MCF 10A (cell line): Measurements from ENCODE around the gene HS6ST3. TPM values are rescaled to one million over a fixed set of nuclear protein-coding genes. Genes with fewer than 3 reads are reported as not detected.

ENCODE experiments used
- BruUV-seq: library from RNA; stranded (reverse); fragments of 400-500 nt; replicated peaks from 2 replicates; lab custom pipeline; 2021; lab: Mats Ljungman, UMichigan
- CTCF ChIA-PET: fragments of 300-600 bp; sonication (Branson Sonifier 250); formaldehyde crosslinking; extraction: SDS; loops from one replicate; lab custom pipeline; 2021; ENCODE audit warnings: antibody characterized with exemption, inconsistent platforms; lab: Yijun Ruan, JAX
- POLR2A ChIA-PET: fragments of 300-600, 350-650 bp; sonication (Branson Sonifier 250); formaldehyde crosslinking; extraction: SDS; loops from one replicate; lab custom pipeline; 2020; ENCODE audit warnings: antibody characterized with exemption, inconsistent platforms; lab: Yijun Ruan, JAX
- DNase-seq: peaks from one replicate; pipeline ENCODE4 v3.0.0-alpha.2; 2018; ENCODE audit not compliant: unreplicated experiment
- H3K27ac Mint-ChIP-seq: one replicate; pipeline ENCODE4 v1.8.0; 2022; ENCODE audit warnings: mild to moderate bottlenecking, low read depth, mixed read lengths; ENCODE audit not compliant: unreplicated experiment
- H3K27me3 Mint-ChIP-seq: one replicate; pipeline ENCODE4 v1.8.0; 2022; ENCODE audit warnings: mixed read lengths; ENCODE audit not compliant: insufficient read depth, unreplicated experiment
- H3K36me3 Mint-ChIP-seq: one replicate; pipeline ENCODE4 v1.8.0; 2022; ENCODE audit warnings: mild to moderate bottlenecking, moderate library complexity, mixed read lengths; ENCODE audit not compliant: insufficient read depth, unreplicated experiment
- H3K4me1 Mint-ChIP-seq: one replicate; pipeline ENCODE4 v1.8.0; 2022; ENCODE audit warnings: mixed read lengths; ENCODE audit not compliant: insufficient read depth, unreplicated experiment
- H3K4me3 Mint-ChIP-seq: one replicate; pipeline ENCODE4 v1.8.0; 2022; ENCODE audit warnings: mild to moderate bottlenecking, moderate library complexity, mixed read lengths; ENCODE audit not compliant: unreplicated experiment
- H3K9me3 Mint-ChIP-seq: one replicate; pipeline ENCODE4 v1.8.0; 2022; ENCODE audit warnings: mixed read lengths; ENCODE audit not compliant: unreplicated experiment
- CTCF ChIP-seq: fragments of 200-600 bp; IDR thresholded peaks from one replicate; pipeline ENCODE4 v1.8.0; 2022; ENCODE audit warnings: antibody characterized with exemption, mild to moderate bottlenecking; ENCODE audit not compliant: unreplicated experiment
- intact Hi-C: fragments of 100-400 bp; cut with micrococcal nuclease; formaldehyde crosslinking; loops from 2 replicates; pipeline ENCODE4 v1.14.1; 2022
- total RNA-seq: library from RNA; stranded (reverse); gene quantifications from 2 replicates; pipeline ENCODE4 v1.2.3, GENCODE V29; 2022

The HS6ST3 gene
- total RNA-seq, 1 experiment from 2014 or later, result 0.09 TPM

- no TSS peak for BruUV-seq
- Mint-ChIP-seq H3K27me3 (no peaks in the 10 kb centered on the region), H3K4me1 (no peaks in the 10 kb centered on the region), H3K27ac (no peak overlapping the region), H3K9me3 (no peaks in the 10 kb centered on the region), H3K36me3 (no peaks in the 10 kb centered on the region), H3K4me3 (no peak overlapping the region)
- peak; percentile 58 for DNase-seq
- ChIA-PET POLR2A (no interaction called here), CTCF (interaction anchor here (1.8 kb wide), 1 partner anchor 13 kb away, joined by 7 read pairs; no protein-coding TSS in a partner anchor)
- intact Hi-C loops, result no loop called here
- TF ChIP-seq CTCF, result no peak
These were observed 370.7 kb downstream of the HS6ST3 start for GRCh38 chr13:96460609-96461008.

GRCh38 chr13:96473526-96474180 is 383.7 kb downstream of the HS6ST3 start:
- no peak overlapping the region for H3K27ac Mint-ChIP-seq
- no peak for DNase-seq
- TF ChIP-seq CTCF, result no peak
- CTCF ChIA-PET, result interaction anchor here (0.6 kb wide), 1 partner anchor 352 kb away, joined by 3 read pairs; no protein-coding TSS in a partner anchor
- H3K9me3 Mint-ChIP-seq, result no peaks in the 10 kb centered on the region
- no peaks in the 10 kb centered on the region for H3K4me1 Mint-ChIP-seq
- no peak overlapping the region for H3K4me3 Mint-ChIP-seq
- no peaks in the 10 kb centered on the region for H3K27me3 Mint-ChIP-seq
- POLR2A ChIA-PET, result no interaction called here
- intact Hi-C loops, result no loop called here
- BruUV-seq, result no TSS peak
- no peaks in the 10 kb centered on the region for H3K36me3 Mint-ChIP-seq

GRCh38 chr13:96474181-96474557 is 384.3 kb downstream of the HS6ST3 start:
- H3K27me3 Mint-ChIP-seq, result no peaks in the 10 kb centered on the region
- H3K4me1 Mint-ChIP-seq, result no peaks in the 10 kb centered on the region
- intact Hi-C loops, result no loop called here
- H3K4me3 Mint-ChIP-seq, result no peak overlapping the region
- ChIA-PET POLR2A (no interaction called here), CTCF (interaction anchor here (0.6 to 0.7 kb wide), 4 partner anchors 42 to 1375 kb away, joined by 3 to 7 read pairs (median 3); no protein-coding TSS in a partner anchor)
- H3K36me3 Mint-ChIP-seq, result no peaks in the 10 kb centered on the region
- no peak overlapping the region for H3K27ac Mint-ChIP-seq
- no peak for TF ChIP-seq CTCF
- no TSS peak for BruUV-seq
- H3K9me3 Mint-ChIP-seq, result no peaks in the 10 kb centered on the region
- DNase-seq, result no peak

- no peaks in the 10 kb centered on the region for H3K27me3 Mint-ChIP-seq
These were observed 385.2 kb downstream of the HS6ST3 start for GRCh38 chr13:96475103-96475502.

More at GRCh38 chr13:96475103-96475502, 385.2 kb downstream of the HS6ST3 start:
- no peak for DNase-seq
- intact Hi-C loops, result no loop called here
- BruUV-seq, result no TSS peak
- Mint-ChIP-seq H3K36me3 (no peaks in the 10 kb centered on the region), H3K4me3 (no peak overlapping the region), H3K9me3 (no peaks in the 10 kb centered on the region), H3K27ac (no peak overlapping the region), H3K4me1 (no peaks in the 10 kb centered on the region)
- TF ChIP-seq CTCF, result no peak
- CTCF ChIA-PET, result interaction anchor here (0.6 to 1.2 kb wide), 7 partner anchors 41 to 1374 kb away, joined by 3 to 7 read pairs (median 3); no protein-coding TSS in a partner anchor
- POLR2A ChIA-PET, result no interaction called here
